B cell (primary cell): ENCODE results near the gene PAK4.

Experiments used
- EZH2 ChIP-seq: IDR thresholded peaks from 2 replicates; pipeline ENCODE4 v1.6.1; 2012; ENCODE audit warnings: borderline replicate concordance, low read depth, mild to moderate bottlenecking, moderate library complexity, low read length; ENCODE audit not compliant: insufficient read depth, poor library complexity, severe bottlenecking
- TF ChIP-seq, protein P1 (sequence below): fragments of 200-600 bp; IDR thresholded peaks from one replicate; pipeline ENCODE4 v1.8.0; 2022; ENCODE audit warnings: antibody characterized with exemption, mild to moderate bottlenecking

DNA sequence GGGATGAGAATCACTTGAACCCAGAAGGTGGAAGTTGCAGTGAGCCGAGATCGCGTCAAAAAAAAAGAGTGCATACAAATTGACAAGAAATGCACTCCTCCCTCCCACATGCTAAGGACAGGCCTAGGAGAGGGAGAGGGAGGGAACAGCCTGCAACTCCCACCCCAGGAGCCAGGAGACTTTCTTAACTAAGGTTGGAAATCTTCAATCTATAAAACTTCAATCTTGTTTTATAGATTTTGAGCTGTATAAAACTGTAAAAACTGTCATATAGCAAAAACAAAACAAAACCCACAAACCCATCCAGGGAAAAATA lies 79.8 kb downstream of the PAK4 start:
- TF ChIP-seq, protein P1, sequence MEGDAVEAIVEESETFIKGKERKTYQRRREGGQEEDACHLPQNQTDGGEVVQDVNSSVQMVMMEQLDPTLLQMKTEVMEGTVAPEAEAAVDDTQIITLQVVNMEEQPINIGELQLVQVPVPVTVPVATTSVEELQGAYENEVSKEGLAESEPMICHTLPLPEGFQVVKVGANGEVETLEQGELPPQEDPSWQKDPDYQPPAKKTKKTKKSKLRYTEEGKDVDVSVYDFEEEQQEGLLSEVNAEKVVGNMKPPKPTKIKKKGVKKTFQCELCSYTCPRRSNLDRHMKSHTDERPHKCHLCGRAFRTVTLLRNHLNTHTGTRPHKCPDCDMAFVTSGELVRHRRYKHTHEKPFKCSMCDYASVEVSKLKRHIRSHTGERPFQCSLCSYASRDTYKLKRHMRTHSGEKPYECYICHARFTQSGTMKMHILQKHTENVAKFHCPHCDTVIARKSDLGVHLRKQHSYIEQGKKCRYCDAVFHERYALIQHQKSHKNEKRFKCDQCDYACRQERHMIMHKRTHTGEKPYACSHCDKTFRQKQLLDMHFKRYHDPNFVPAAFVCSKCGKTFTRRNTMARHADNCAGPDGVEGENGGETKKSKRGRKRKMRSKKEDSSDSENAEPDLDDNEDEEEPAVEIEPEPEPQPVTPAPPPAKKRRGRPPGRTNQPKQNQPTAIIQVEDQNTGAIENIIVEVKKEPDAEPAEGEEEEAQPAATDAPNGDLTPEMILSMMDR, result no peak
- no peak for TF ChIP-seq EZH2
